Motor neuron (in vitro differentiated cells): ENCODE results near the gene MYLK. TPM values are rescaled to one million over a fixed set of nuclear protein-coding genes. Genes with fewer than 3 reads are reported as not detected.

Source experiments
- ATAC-seq, 8 experiments: fragments of 200-7000 bp; cut with Tn5 transposase; replicated peaks in 6 of 8; 2 replicates each; pipeline ENCODE4 v1.8.0; 2021; ENCODE audit warnings: mild to moderate bottlenecking in 8 of 8, moderate library complexity in 8 of 8
- H3K27ac ChIP-seq, 2 donors: fragments of 250-450 bp; sonication (Bioruptor Pico); 2 replicates each; pipeline ENCODE4 v1.9.0; 2021; ENCODE audit warnings: antibody characterized with exemption in 2 of 2, mild to moderate bottlenecking in 2 of 2, moderate library complexity in 1 of 2
- H3K4me1 ChIP-seq, 2 donors: fragments of 250-450 bp; sonication (Bioruptor Pico); replicated peaks in 1 of 2; 2 replicates each; pipeline ENCODE4 v1.6.1; 2021; ENCODE audit warnings: antibody characterized with exemption in 2 of 2, mild to moderate bottlenecking in 2 of 2, moderate library complexity in 1 of 2
- H3K4me3 ChIP-seq, 5 donors: fragments of 250-450 bp; sonication (Bioruptor Pico); 2 replicates each; pipeline ENCODE4 v1.9.0; 2021; ENCODE audit warnings: antibody characterized with exemption in 5 of 5, mild to moderate bottlenecking in 5 of 5, moderate library complexity in 4 of 5
- WGBS, 10 experiments: fragments of 450-650 bp; shearing (Covaris generic); methylation state at CpG; one replicate each; pipeline ENCODE4 v1.0.0; 2022; 5-methylcytosine and 5-hydroxymethylcytosine counted together
- in situ Hi-C, 9 experiments: fragments of 400-800 bp; cut with MboI; loops; one replicate each; pipeline ENCODE4 v1.15.0; 2021; ENCODE audit warnings: low sequenced_read_pairs in 9 of 9, low pct_unique_long_range_greater_than_20kb in 2 of 9; ENCODE audit not compliant: unreplicated experiment in 9 of 9
- total RNA-seq, 8 experiments: library from RNA; unstranded; fragments of 300-600 nt; gene quantifications; 2 replicates each; pipeline versions ENCODE4 v1.2.3 to v1.2.4, GENCODE V29; 2022

The MYLK gene
- total RNA-seq, 8 experiments from 2014 or later: 1.8 to 18.7 (median 6.1) TPM

DNA sequence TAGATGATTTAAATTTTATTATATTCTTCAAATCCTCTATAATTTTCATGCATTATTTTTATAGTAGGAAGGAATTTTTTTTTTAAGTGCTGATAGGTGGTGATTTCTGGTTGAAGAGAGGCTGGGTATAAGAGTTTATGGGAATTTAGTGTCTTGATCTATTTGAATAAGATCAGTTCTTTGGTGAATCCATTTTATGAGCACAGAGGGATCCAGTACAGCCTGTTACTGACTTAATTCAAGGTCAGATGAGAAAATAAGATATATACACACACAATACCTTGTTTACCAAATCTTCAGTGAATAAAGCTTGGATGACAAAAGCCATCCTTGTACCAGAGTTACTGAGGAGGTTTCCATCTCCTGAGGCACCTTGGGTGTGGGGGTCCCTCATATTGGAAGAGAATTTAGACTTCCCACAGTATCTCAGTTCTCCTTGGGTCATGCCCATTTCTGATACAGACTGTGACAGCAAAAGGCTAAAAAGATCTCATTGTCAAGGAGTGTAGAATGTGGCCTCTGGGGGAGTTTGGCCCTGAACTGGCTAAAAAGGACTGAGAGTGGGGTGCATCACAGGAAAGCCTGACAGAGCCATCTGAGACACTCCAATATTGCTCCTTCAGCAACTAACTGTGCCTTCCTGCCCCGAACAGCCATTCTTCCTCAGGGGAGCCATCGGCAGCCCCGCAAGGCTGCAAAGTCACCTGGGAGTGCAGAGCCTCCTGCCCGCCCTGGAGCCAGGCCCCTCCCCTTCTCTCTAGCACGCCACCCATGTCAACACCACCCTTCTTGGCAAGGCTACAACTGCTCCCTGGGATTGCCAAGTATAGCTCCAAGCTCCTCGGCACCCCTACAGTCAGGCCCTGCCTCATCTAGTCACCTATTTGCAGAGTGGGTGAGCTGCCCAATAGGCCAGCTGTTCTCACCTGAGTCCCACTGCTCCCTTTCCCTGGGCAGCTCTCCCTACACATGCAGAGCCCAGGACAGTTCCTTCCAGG, 256.2 kb downstream of the MYLK start:
- H3K4me3 ChIP-seq: no peak overlapping the region
- WGBS, 10 experiments: 20 to 100% (median 90%) methylated on average over 1 to 2 of the region's 6 CpGs; no CpG with 5 or more reads in 6 of the 10 experiments
- H3K4me1 ChIP-seq: peaks cover 0 to 12% of the 10 kb centered on the region in 2 donors
- no peak for ATAC-seq
- in situ Hi-C loops: no loop called here
- no peak overlapping the region for H3K27ac ChIP-seq

DNA sequence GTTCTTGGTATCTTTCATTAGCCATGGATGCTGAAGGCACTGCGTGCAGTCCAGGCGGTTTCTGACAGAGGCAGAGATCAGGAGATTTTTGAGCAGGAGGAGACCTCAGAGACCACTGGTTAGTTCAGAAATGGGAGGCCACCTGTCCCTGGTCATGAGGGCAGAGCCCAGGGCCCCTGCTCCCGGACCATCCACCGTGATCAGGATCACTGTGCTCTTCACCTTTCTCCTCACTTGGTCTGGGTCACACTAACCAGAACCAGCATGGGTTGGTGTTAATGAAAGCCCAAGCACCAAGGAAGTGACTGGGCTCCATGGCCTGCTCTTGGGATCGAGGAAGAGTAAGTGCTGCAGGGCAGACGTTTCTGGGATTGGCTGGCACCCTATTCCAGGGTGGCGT, 257.3 kb downstream of the MYLK start:
- no peak overlapping the region for H3K4me3 ChIP-seq
- in situ Hi-C loops: no loop called here
- ATAC-seq: no peak
- peaks cover 0 to 6% of the 10 kb centered on the region in 2 donors for H3K4me1 ChIP-seq
- WGBS, 10 experiments: 80 to 100% (median 100%) methylated on average over 1 to 5 of the region's 7 CpGs; no CpG with 5 or more reads in 2 of the 10 experiments
- no peak overlapping the region for H3K27ac ChIP-seq

DNA sequence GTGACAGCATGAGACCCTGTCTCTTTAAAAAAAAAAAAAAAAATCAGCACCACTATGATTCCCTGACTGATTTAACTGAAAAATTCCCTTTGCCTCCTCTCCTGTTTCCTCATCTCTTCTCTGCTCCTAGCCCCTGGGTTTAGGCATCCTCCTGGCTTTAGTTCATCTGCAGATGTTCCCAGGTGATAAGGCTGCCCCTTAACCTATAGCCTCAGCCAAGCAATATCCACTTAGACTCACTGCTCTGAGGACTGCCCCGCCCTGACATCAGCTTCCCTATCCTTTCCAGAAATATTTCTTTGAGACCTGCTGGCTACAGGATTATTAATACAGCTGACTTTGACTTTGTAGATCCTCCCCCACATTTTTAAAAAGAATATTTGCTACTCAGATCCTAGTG, 259.8 kb downstream of the MYLK start:
- Histone ChIP-seq H3K27ac (no peak overlapping the region), H3K4me1 (peaks cover 6 to 12% of the 10 kb centered on the region in 2 donors), H3K4me3 (no peak overlapping the region)
- 80 to 100% (median 100%) methylated on average over 1 of the region's 1 CpG; no CpG with 5 or more reads in 3 of the 10 experiments for WGBS, 10 experiments
- no peak for ATAC-seq
- in situ Hi-C loops: no loop called here

DNA sequence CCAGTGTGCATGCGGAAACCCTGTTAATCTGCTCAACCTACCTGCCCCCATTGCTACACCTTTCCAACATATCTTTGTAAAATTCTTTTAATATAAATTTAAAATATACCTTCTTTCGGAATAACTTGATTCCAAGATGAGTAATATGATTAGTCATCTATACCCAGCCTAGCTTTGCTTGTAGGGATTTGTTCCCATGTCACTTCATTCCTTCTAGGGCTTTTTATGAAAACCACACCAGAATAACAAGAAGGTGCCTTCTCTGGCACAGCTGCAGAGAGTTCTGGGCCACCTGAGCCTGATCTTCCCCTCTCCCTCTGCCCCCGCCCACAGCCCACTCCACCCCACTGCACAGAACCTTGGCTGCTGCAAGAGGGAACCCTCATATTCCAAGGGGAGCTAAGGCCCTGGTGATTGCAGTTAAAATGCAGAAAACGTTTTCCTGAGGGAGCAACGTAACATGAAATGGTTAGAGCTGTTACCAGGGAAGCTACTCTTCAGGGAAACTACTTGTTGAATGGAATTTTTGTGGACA, 260.7 kb downstream of the MYLK start:
- in situ Hi-C loops: no loop called here
- H3K27ac ChIP-seq: no peak overlapping the region
- no peak overlapping the region for H3K4me3 ChIP-seq
- ATAC-seq: no peak
- WGBS, 10 experiments: 62 to 100% (median 80%) methylated on average over 1 to 5 of the region's 5 CpGs; no CpG with 5 or more reads in 1 of the 10 experiments
- peaks cover 6 to 12% of the 10 kb centered on the region in 2 donors for H3K4me1 ChIP-seq

DNA sequence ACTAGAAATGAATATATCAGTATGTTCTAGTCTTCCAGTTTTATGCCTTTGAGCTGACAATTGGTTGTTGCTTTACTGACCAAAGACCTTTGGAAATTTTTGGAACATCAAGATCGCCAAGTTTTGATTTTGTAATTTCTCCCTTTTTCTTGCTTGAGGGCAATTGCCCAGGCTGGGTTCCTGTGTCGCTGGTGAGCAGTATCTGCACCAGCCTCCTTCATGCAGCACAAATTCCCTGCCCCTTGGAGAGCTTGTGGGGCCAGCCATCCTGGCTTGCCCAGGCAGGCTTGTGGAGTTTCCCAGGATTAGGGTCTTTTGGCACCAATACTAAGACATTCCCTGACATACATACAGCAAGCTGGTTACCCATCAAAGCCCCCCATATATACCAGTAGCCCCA, 261.4 kb downstream of the MYLK start:
- Histone ChIP-seq H3K27ac (no peak overlapping the region), H3K4me3 (no peak overlapping the region), H3K4me1 (peaks cover 6 to 12% of the 10 kb centered on the region in 2 donors)
- ATAC-seq: no peak
- in situ Hi-C loops: no loop called here
- 22 to 100% (median 67%) methylated on average over 1 to 2 of the region's 2 CpGs; no CpG with 5 or more reads in 3 of the 10 experiments for WGBS, 10 experiments

DNA sequence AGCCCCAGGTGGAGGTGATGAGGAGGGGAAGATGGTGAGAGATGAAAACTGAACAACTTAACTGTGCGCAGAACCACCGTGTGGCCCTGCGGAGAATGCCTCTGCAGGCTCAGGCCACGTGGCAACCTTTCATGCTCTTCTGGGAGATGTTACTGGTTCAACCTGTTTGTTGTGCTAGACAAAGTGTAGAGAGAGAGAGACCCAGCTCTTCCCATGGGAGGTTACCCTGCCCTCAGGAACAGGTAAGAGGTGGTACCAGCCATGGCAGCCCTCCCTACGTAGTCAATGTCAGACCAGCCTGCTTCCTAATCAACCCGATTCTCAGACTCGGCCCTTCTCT, 262.3 kb downstream of the MYLK start:
- WGBS, 10 experiments: 92 to 100% (median 93%) methylated on average over 2 to 4 of the region's 7 CpGs; no CpG with 5 or more reads in 7 of the 10 experiments
- Histone ChIP-seq H3K27ac (no peak overlapping the region), H3K4me3 (no peak overlapping the region), H3K4me1 (peaks cover 6 to 12% of the 10 kb centered on the region in 2 donors)
- in situ Hi-C loops: no loop called here
- no peak for ATAC-seq

DNA sequence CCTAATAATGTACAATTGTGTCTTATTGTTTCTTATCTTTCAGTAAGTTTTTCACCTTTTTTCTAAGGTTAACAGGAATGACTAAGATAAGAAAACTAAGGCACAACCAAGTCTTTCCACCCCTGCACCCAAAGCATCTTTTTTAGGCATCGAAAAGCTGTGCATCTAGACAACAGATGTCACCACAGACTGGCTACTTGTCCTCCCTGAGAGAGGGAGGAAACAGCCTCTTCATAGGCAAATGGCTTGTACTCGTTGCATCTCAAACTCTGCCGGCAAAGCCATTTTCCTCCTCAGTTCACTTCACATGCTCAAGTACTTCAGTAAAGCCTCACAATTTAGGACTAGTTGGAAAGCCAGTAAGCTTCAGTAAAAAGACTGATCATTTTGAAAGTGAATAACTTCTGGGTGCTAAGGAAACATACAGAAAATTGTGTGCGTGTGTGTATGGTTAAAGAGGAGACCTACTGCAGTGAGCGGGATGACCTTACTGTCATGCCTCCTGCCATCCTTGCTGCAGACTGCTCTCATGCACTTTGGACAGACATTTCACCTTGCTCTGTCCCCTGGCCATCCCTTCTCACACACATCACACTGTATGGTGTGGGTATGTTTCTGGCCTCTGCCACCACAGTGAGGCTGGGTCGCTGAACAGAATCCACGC, 262.8 kb downstream of the MYLK start:
- in situ Hi-C loops: no loop called here
- peaks cover 6 to 12% of the 10 kb centered on the region in 2 donors for H3K4me1 ChIP-seq

DNA sequence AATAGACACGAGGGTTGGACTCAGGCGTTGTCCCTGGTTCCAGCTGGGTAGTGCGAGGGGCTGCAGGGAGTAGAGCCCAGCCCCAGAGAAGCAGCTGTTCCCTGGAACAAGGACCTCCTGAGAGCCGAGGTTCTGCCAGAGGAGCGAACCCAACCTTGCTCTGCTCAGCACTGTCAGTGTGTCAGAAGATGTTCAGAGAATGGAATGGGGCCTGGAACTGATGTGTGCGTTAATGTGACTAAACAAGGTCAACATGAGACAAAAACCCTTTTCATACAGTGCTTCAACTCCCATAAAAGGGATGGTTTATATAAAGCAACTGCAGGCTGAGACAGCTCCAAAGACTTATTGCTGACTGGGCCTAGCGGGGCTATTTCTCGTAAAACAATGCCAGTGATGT, 263.8 kb downstream of the MYLK start:
- ATAC-seq: peak in 5 of 8 experiments; percentile 65 to 89 (median 76)
- in situ Hi-C loops: no loop called here
- WGBS, 10 experiments: 40 to 95% (median 72%) methylated on average over 1 to 7 of the region's 8 CpGs; no CpG with 5 or more reads in 3 of the 10 experiments
- no peak overlapping the region for H3K27ac ChIP-seq
- peaks cover 6 to 12% of the 10 kb centered on the region in 2 donors for H3K4me1 ChIP-seq
- H3K4me3 ChIP-seq: no peak overlapping the region

More for the DNA sequence above, 262.8 kb downstream of the MYLK start:
- ATAC-seq: peak in 1 of 8 experiments; percentile 41
- 8 to 97% (median 76%) methylated on average over 1 to 5 of the region's 7 CpGs; no CpG with 5 or more reads in 3 of the 10 experiments for WGBS, 10 experiments
- no peak overlapping the region for H3K27ac ChIP-seq
- H3K4me3 ChIP-seq: no peak overlapping the region

DNA sequence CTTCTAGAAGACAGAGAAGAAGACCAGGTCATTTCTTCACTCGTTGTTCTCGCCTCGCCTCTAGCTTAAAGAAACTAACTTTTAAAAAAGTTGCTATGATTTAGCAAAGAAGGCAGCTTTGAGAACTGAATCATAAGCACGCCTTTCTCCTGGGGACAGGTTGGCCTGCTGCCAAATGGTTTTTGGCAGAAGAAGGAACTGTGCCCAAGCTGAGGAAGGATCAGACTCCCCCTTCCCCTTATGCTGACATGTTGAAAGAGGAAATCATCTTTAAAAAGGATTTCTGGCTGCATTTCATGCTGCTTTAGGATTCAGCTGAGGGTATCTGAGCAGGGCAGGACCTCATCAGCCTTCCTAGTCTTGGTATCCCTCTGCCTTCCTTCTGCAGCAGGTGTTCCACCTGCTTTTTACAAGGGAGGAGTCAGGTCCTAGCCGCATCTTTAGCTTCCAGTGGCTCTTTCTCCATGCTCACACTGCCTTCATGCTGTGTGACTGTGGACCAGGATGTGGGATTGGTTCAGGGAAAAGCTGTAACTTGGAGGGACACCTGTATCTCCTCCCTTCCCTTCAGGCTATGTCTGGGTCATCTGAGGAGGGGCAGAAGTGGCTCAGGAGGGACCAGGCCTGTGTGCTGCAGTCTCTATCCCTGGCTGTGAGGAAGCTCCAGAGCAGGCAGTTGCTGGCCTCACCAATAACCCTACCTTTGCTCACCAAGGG, 265.2 kb downstream of the MYLK start:
- Histone ChIP-seq H3K4me1 (peaks cover 6 to 12% of the 10 kb centered on the region in 2 donors), H3K4me3 (no peak overlapping the region), H3K27ac (no peak overlapping the region)
- ATAC-seq: no peak
- in situ Hi-C loops: no loop called here
- WGBS, 10 experiments: 27 to 100% (median 96%) methylated on average over 1 to 5 of the region's 5 CpGs; no CpG with 5 or more reads in 2 of the 10 experiments

DNA sequence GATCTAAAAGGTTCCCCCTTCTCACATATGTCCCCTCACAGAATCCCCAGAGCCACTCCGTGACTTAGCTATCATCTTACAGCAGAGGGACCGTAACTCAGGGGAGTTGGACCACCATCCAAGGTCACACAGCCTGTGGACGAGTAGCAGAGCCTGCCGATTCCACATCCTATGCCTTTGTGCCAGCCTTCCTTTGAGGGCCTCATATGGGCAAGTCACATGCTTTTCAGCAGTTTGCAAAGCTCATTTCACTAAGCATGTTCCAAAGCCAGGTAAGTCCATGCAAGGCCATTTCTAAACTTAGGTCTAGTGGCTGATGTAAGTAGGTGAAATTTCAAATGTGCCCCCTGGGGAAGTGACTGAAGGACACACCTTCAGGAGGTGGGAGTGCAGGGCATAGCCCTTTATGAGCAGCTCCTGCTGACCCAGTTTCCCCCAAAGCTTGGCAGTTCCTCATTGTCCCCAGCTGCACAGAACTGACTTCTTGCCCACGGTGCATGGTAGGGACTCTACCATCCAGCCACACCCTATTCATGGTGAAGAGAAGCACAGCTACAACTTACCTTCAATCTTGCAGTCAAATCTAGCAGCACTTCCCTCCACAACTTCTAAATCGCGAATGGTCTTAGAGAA, 265.9 kb downstream of the MYLK start:
- 73 to 100% (median 90%) methylated on average over 1 to 6 of the region's 7 CpGs; no CpG with 5 or more reads in 2 of the 10 experiments for WGBS, 10 experiments
- Histone ChIP-seq H3K27ac (no peak overlapping the region), H3K4me1 (peaks cover 6 to 12% of the 10 kb centered on the region in 2 donors), H3K4me3 (no peak overlapping the region)
- in situ Hi-C loops: no loop called here
- peak in 1 of 8 experiments; percentile 47 for ATAC-seq

DNA sequence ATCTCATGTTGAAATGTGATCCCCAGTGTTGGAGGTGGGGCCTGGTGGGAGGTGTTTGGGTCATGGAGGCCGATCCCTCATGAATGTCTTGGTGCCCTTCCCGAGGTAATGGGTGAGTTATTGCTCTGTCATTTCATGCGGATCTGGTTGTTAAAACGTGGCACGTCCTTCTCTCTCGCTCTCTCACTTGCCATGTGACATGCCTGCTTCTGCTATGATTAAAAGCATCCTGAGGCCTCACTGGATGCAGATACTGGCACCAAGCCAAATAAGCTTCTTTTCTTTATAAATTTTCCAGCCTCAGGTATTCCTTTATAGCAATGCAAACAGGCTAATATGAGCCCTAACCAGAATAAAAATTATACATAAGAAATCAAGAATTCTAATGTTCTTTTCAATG, 267.5 kb downstream of the MYLK start:
- Histone ChIP-seq H3K4me1 (peaks cover 6 to 12% of the 10 kb centered on the region in 2 donors), H3K27ac (no peak overlapping the region), H3K4me3 (no peak overlapping the region)
- in situ Hi-C loops: no loop called here
- no peak for ATAC-seq
- WGBS, 10 experiments: 40 to 100% (median 83%) methylated on average over 1 to 6 of the region's 6 CpGs; no CpG with 5 or more reads in 2 of the 10 experiments

DNA sequence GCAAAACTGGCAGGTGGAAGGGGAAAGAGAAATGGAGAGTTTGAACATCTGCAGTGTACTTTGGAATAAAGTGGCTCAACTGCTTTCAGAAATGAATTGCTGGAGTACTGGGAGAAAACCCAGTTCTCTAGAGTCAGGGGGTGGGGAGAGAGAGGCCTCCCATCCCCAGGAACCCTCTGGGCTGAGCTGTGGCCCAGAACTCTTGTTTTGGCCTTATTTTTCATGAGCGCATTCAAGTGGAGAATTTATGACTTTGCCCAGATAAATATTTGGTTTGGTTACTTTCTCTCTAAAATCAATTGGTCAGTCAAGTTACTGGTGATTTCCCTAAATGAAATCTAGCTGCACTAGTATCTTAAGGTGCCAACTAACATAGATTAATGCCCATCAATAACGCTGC, 270.6 kb downstream of the MYLK start:
- Histone ChIP-seq H3K27ac (no peak overlapping the region), H3K4me3 (no peak overlapping the region), H3K4me1 (peaks cover 3 to 7% of the 10 kb centered on the region in 2 donors)
- in situ Hi-C loops: no loop called here
- 80 to 100% (median 100%) methylated on average over 1 to 2 of the region's 2 CpGs; no CpG with 5 or more reads in 1 of the 10 experiments for WGBS, 10 experiments
- no peak for ATAC-seq
